B cell (primary cell): ENCODE data around the gene SORD.

Source experiments
- EZH2 ChIP-seq: IDR thresholded peaks from 2 replicates; pipeline ENCODE4 v1.6.1; 2012; ENCODE audit warnings: borderline replicate concordance, low read depth, mild to moderate bottlenecking, moderate library complexity, low read length; ENCODE audit not compliant: insufficient read depth, poor library complexity, severe bottlenecking
- TF ChIP-seq, protein P1 (sequence below): fragments of 200-600 bp; IDR thresholded peaks from one replicate; pipeline ENCODE4 v1.8.0; 2022; ENCODE audit warnings: antibody characterized with exemption, mild to moderate bottlenecking

DNA sequence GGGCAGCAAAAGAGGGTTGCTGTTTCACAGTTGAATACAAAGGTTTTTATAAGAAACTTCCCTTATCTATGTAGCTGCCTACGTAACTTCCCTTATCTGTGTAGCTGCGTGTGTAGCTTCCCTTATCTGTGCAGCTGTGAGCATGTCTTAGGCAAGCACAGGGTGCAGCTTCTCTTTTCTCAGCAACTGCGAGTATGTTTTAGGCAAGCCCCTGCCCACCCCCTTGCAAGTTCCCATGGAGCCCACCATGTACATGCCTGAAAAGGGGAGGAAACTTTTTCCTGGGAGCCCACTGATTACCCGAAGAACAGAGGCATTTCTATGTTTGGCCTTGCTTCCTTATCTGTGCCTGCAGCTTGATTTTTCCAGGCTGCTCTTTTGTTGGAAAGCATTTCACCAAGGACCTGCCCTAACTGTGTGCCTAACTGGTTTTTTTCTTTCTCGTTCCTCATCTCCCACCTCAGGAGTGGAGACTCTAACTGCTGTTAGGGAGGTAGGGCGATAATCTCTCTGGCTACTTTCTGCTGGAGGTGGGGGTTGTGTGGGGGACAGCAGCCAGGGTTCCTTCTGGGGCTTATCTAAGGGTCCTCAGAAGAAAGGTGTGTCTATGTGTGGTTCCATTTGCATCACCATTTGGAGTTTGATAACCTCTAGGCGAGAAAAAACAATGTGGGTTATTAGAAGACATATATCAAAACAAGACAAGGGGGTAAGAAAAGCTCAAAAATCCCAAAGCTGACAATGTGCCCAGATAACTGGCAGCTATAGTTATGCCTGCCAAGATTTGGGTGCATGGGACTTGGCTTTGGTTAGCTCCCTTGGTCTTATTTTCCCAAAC lies 26.0 kb downstream of the SORD start:
- TF ChIP-seq, protein P1, sequence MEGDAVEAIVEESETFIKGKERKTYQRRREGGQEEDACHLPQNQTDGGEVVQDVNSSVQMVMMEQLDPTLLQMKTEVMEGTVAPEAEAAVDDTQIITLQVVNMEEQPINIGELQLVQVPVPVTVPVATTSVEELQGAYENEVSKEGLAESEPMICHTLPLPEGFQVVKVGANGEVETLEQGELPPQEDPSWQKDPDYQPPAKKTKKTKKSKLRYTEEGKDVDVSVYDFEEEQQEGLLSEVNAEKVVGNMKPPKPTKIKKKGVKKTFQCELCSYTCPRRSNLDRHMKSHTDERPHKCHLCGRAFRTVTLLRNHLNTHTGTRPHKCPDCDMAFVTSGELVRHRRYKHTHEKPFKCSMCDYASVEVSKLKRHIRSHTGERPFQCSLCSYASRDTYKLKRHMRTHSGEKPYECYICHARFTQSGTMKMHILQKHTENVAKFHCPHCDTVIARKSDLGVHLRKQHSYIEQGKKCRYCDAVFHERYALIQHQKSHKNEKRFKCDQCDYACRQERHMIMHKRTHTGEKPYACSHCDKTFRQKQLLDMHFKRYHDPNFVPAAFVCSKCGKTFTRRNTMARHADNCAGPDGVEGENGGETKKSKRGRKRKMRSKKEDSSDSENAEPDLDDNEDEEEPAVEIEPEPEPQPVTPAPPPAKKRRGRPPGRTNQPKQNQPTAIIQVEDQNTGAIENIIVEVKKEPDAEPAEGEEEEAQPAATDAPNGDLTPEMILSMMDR: no peak
- no peak for TF ChIP-seq EZH2
